Measurements from ENCODE around the gene NPHP3.

NPHP3 gene

GRCh38 chr3:132703733-132704132 lies 18.5 kb downstream of the NPHP3 start:
- CTCF ChIA-PET, result no interaction called here
- no peak for TF ChIP-seq CTCF (IDR thresholded peaks at IDR 0.05; ENCODE audit: insufficient read depth, low read length, missing control alignments)
- H3K4me3 ChIP-seq (ENCODE audit: low read depth, low read length), result no peak overlapping the region
- POLR2A ChIA-PET, result no interaction called here
- DNase-seq (ENCODE audit: low read depth, low spot score), result no peak

GRCh38 chr3:132695422-132695821 lies 26.8 kb downstream of the NPHP3 start:
- TF ChIP-seq CTCF (IDR thresholded peaks at IDR 0.05; ENCODE audit: insufficient read depth, low read length, missing control alignments), result no peak
- H3K4me3 ChIP-seq (ENCODE audit: low read depth, low read length), result no peak overlapping the region
- POLR2A ChIA-PET, result no interaction called here
- no peak for DNase-seq (ENCODE audit: low read depth, low spot score)
- CTCF ChIA-PET, result no interaction called here

GRCh38 chr3:132694991-132695390 lies 27.2 kb downstream of the NPHP3 start:
- CTCF ChIA-PET, result no interaction called here
- no peak for DNase-seq (ENCODE audit: low read depth, low spot score)
- POLR2A ChIA-PET, result no interaction called here
- no peak for TF ChIP-seq CTCF (IDR thresholded peaks at IDR 0.05; ENCODE audit: insufficient read depth, low read length, missing control alignments)
- H3K4me3 ChIP-seq (ENCODE audit: low read depth, low read length), result no peak overlapping the region

GRCh38 chr3:132690040-132690439 lies 32.2 kb downstream of the NPHP3 start:
- ChIA-PET POLR2A (no interaction called here), CTCF (no interaction called here)
- TF ChIP-seq CTCF (IDR thresholded peaks at IDR 0.05; ENCODE audit: insufficient read depth, low read length, missing control alignments), result no peak
- H3K4me3 ChIP-seq (ENCODE audit: low read depth, low read length), result no peak overlapping the region
- DNase-seq (ENCODE audit: low read depth, low spot score), result no peak

GRCh38 chr3:132682201-132682600 lies 40.0 kb downstream of the NPHP3 start:
- CTCF ChIA-PET, result interaction anchor here (0.7 to 1.4 kb wide), 2 partner anchors 23 to 145 kb away, joined by 3 to 4 read pairs; partner anchors contain the start of gene ACAD11
- TF ChIP-seq CTCF (IDR thresholded peaks at IDR 0.05; ENCODE audit: insufficient read depth, low read length, missing control alignments), result no peak
- POLR2A ChIA-PET, result no interaction called here
- no peak overlapping the region for H3K4me3 ChIP-seq (ENCODE audit: low read depth, low read length)
- DNase-seq (ENCODE audit: low read depth, low spot score), result no peak

GRCh38 chr3:132681421-132681820 lies 40.8 kb downstream of the NPHP3 start:
- CTCF ChIA-PET, result interaction anchor here (1.4 kb wide), 1 partner anchor 22 kb away, joined by 4 read pairs; the partner anchor contains the start of gene ACAD11
- POLR2A ChIA-PET, result no interaction called here
- TF ChIP-seq CTCF (IDR thresholded peaks at IDR 0.05; ENCODE audit: insufficient read depth, low read length, missing control alignments), result no peak
- DNase-seq (ENCODE audit: low read depth, low spot score), result no peak
- H3K4me3 ChIP-seq (ENCODE audit: low read depth, low read length), result no peak overlapping the region

Measured in AG04449 (cell line).